Right cardiac atrium (tissue), 5 donors: Measurements from ENCODE around the gene KNG1. TPM values are rescaled to one million over a fixed set of nuclear protein-coding genes. Genes with fewer than 3 reads are reported as not detected.
"Not testable (repeated sequence)": the region's sequence is repeated elsewhere in the genome, so short reads cannot be mapped to it uniquely, and the experiment has no call there.

ENCODE experiments used
- ATAC-seq, 2 donors: fragments of 200-7000 bp; cut with Tn5 transposase; one replicate each; pipeline versions ENCODE4 v1.8.0 to v1.9.1; 2020; ENCODE audit warnings: moderate library complexity in 2 of 2, mild to moderate bottlenecking in 1 of 2
- DNase-seq, 3 donors: peaks; one replicate each; pipeline ENCODE4 v3.0.0-alpha.2; 2020
- H3K27ac ChIP-seq: one replicate; pipeline ENCODE4 v1.5.1; 2013; ENCODE audit warnings: mild to moderate bottlenecking, low read length, control low read depth, moderate library complexity
- H3K27me3 ChIP-seq: one replicate; pipeline ENCODE4 v1.6.1; 2013; ENCODE audit not compliant: control insufficient read depth, insufficient read depth
- H3K4me1 ChIP-seq: one replicate; pipeline ENCODE4 v1.6.1; 2013; ENCODE audit warnings: low read length; ENCODE audit not compliant: control insufficient read depth, insufficient read depth
- H3K4me3 ChIP-seq: one replicate; pipeline ENCODE4 v1.5.1; 2013; ENCODE audit warnings: low read length, control low read depth
- H3K9me3 ChIP-seq: one replicate; pipeline ENCODE4 v1.6.1; 2013; ENCODE audit warnings: low read length; ENCODE audit not compliant: control insufficient read depth
- WGBS: extraction: QIAGEN DNeasy Blood & Tissue Kit; methylation state at CpG from one replicate; pipeline ENCODE4 v1.1.7; 2013; 5-methylcytosine and 5-hydroxymethylcytosine counted together
- intact Hi-C, 4 donors: fragments of 100-400 bp; cut with DNase I; formaldehyde crosslinking; loops; one replicate each; pipeline versions ENCODE4 v1.11.0 to v1.14.0; 2022 to 2023
- polyA plus RNA-seq: library from polyadenylated mRNA; stranded (reverse); fragments of 200-250 nt; gene quantifications from one replicate; pipeline ENCODE4 v1.2.3, GENCODE V29; 2013
- total RNA-seq, 4 donors: library from RNA; stranded (reverse); fragmentation: NEBNext Ultra II Directional; extraction: Animal tissue kit (Norgen Biotek cat#: 25700); gene quantifications; one replicate each; pipeline ENCODE4 v1.2.1, GENCODE V29; 2021
- donor health status: healthy with polysubstance abuse.
- donor health status: DM: no; HTN: yes; CAD: no.
- donor health status: DM: no; HTN: no; CAD: no.
- donor health status: DM: no; HTN: yes; CAD: no; lungs with severe emphysema.
- donor health status: DM: yes; HTN: yes; CAD: no.

Gene KNG1
- total and polyA plus RNA-seq, 5 donors: 0.23 to 0.53 (median 0.43) TPM

- 76% methylated on average over 4 of the region's 4 CpGs for WGBS
- H3K27ac ChIP-seq, DNase-seq, H3K27me3 ChIP-seq, H3K9me3 ChIP-seq, intact Hi-C loops, H3K4me3 ChIP-seq, ATAC-seq, H3K4me1 ChIP-seq: not testable (repeated sequence)
Observed at GRCh38 chr3:186710694-186711093, 6.5 kb upstream of the KNG1 start.

DNA sequence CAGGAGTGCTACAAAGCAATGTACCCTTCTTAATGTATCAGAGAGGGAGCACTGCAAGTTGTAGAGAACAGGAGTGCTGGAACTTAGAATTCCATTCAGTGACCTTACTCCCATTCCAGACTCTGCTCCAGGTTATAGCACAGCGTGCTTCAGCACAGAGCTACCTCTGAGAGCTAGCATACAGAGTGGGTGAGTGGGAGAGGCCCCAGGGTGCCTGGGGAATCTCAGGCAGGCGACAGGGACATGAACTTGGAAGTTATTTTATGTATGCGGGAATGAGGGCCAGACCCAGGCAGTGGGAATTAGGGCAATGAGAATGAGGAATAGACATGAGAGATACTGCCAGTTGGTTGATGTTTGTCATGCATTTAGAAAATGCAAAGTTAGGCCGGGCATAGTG is 3.7 kb upstream of the KNG1 start:
- H3K4me1 ChIP-seq: no peaks in the 10 kb centered on the region
- no peaks in the 10 kb centered on the region for H3K27me3 ChIP-seq
- intact Hi-C loops: no loop called here
- no peak overlapping the region for H3K4me3 ChIP-seq
- no peaks in the 10 kb centered on the region for H3K9me3 ChIP-seq
- H3K27ac ChIP-seq: no peak overlapping the region
- ATAC-seq (peak in 1 of 2 donors; percentile 26), DNase-seq (no peak)
- WGBS: 58% methylated on average over 4 of the region's 4 CpGs

DNA sequence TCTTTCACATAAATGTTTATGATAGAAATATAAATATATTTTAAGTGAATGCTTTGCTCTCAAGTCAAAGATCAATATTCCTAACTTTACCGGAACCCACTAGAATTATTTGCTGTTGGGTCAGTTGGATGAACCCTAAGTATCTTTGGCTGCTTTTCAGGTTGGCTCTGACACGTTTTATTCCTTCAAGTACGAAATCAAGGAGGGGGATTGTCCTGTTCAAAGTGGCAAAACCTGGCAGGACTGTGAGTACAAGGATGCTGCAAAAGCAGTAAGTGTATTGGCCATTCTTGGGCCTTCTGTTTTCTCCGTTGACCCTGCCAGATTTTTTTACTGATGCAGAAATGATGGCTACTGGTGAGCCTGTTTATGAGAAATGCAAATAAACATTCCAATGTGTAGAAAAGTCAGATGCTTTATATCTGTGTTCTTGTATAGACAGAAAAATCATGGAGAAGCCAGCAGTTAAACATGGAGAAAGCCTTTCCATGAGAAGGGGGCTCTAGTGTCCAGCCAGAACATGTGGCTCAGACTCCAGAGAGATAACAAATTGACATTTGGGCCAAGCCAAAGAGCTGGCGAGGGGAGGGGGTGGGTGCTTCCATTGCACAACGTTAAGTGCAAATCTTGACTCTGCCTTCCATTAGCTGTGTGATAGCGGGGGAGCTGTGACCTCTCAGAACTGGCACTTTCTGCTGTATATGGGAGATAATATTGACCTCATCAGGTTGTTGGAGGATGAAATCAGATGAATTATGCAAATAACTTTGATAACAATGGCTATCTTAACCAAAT is 3.0 kb downstream of the KNG1 start:
- no peak for DNase-seq
- no peak overlapping the region for H3K27ac ChIP-seq
- H3K9me3 ChIP-seq: no peaks in the 10 kb centered on the region
- H3K4me3 ChIP-seq: no peak overlapping the region
- H3K4me1 ChIP-seq: no peaks in the 10 kb centered on the region
- WGBS: 32% methylated on average over 7 of the region's 7 CpGs
- peak; percentile 38 to 61 for ATAC-seq
- intact Hi-C loops: no loop called here
- H3K27me3 ChIP-seq: no peaks in the 10 kb centered on the region

DNA sequence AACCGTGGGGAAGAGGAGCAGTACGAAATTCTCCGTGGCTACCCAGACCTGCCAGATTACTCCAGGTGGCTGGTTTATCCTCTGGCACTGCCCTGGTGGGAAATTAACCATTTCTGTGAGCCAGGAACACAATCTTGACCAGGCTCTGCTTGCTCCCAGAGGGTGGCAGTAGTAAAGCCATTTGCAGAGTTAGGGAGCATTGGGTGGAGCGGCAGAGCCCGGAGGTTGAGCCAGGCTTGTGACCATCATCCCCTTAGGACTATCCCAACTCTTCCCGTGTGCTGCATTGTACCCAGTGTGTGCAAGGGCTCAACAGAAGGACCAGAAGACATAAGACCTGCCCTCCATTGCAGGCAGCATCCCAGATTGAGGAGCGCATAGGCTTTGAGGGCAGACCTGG is 5.3 kb downstream of the KNG1 start:
- H3K27me3 ChIP-seq: no peaks in the 10 kb centered on the region
- H3K4me1 ChIP-seq: no peaks in the 10 kb centered on the region
- intact Hi-C loops: no loop called here
- DNase-seq (no peak), ATAC-seq (peak; percentile 29 to 59)
- H3K4me3 ChIP-seq: no peak overlapping the region
- H3K9me3 ChIP-seq: no peaks in the 10 kb centered on the region
- 50% methylated on average over 7 of the region's 7 CpGs for WGBS
- H3K27ac ChIP-seq: no peak overlapping the region

- DNase-seq (no peak), ATAC-seq (no peak)
- no peak overlapping the region for H3K27ac ChIP-seq
- 86% methylated on average over 12 of the region's 12 CpGs for whole genome bisulfite sequencing
- no peaks in the 10 kb centered on the region for H3K4me1 ChIP-seq
- no peaks in the 10 kb centered on the region for H3K27me3 ChIP-seq
- H3K4me3 ChIP-seq: no peak overlapping the region
- intact Hi-C loops: no loop called here
- H3K9me3 ChIP-seq: no peaks in the 10 kb centered on the region
Observed at GRCh38 chr3:186724911-186725310, 7.8 kb downstream of the KNG1 start.

DNA sequence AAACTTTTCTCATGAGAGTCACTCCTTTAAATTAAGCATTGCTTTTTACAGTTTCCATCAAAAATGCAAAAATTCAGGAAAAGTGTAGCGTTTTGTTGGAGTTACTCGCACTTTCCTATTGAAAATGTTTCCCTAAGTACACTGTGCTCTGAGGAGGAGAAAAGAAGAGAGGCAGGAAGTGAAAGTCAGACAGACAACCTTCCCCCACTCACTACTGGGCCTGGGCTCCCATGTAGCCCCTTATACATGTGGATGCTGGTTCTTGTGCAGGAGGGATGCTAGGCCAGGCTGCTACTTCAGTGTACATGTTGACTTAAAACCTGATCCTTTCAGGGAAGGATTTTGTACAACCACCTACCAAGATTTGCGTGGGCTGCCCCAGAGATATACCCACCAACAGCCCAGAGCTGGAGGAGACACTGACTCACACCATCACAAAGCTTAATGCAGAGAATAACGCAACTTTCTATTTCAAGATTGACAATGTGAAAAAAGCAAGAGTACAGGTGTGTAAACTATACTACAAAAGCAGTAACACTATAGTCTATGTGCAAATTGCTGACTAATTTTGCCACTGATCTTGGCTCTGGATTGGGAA is 15.1 kb downstream of the KNG1 start:
- Histone ChIP-seq H3K27ac (no peak overlapping the region), H3K27me3 (no peaks in the 10 kb centered on the region), H3K9me3 (no peaks in the 10 kb centered on the region), H3K4me3 (no peak overlapping the region), H3K4me1 (no peaks in the 10 kb centered on the region)
- intact Hi-C loops: no loop called here
- WGBS: 87% methylated on average over 4 of the region's 4 CpGs
- DNase-seq (no peak), ATAC-seq (no peak)

DNA sequence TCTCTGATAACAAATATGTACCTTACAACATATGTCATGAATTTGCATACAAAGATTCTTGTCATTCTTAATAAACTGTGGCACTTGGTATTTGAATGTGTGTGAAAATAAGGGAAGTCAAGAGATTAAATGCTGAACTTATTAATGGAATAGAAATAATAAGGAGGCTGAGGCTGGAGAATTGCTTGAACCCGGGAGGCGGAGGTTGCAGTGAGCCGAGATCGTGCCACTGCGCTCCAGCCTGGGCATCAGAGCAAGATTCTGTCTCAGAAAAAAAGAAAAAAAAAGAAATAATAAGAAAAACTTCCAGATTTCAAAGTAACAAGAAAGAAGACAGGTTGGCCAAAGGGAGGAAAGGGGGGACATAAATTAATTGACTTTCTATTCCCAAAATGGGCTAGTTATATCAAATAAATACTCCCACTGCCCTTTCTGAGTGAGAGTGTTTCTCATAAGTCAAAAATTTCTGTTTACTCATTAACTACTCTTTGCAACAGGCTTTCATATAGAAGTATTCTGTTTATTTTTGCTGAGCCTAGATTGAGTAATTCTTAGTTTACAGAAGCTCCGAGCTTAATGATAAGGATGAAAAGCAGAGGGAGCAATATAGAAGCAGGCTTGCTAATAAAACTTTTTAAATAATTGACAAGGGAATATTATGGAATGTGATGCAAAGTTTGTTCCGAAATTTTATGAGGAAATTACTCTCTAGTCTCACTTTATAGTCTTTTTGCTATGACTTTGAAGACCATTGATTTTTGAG is 25.6 kb downstream of the KNG1 start:
- 84% methylated on average over 7 of the region's 7 CpGs for WGBS
- Histone ChIP-seq H3K9me3 (no peaks in the 10 kb centered on the region), H3K27me3 (no peaks in the 10 kb centered on the region), H3K4me3 (no peak overlapping the region), H3K4me1 (peaks cover 2% of the 10 kb centered on the region), H3K27ac (no peak overlapping the region)
- intact Hi-C loops: no loop called here
- ATAC-seq: no peak
- no peak for DNase-seq

GRCh38 chr3:186743666-186744065 is 26.5 kb downstream of the KNG1 start:
- H3K4me3 ChIP-seq: no peak overlapping the region
- DNase-seq: no peak
- no peak for ATAC-seq
- no peaks in the 10 kb centered on the region for H3K27me3 ChIP-seq
- H3K4me1 ChIP-seq: peaks cover 2% of the 10 kb centered on the region
- WGBS: 76% methylated on average over 3 of the region's 3 CpGs
- H3K27ac ChIP-seq: no peak overlapping the region
- no peaks in the 10 kb centered on the region for H3K9me3 ChIP-seq
- intact Hi-C loops: no loop called here

DNA sequence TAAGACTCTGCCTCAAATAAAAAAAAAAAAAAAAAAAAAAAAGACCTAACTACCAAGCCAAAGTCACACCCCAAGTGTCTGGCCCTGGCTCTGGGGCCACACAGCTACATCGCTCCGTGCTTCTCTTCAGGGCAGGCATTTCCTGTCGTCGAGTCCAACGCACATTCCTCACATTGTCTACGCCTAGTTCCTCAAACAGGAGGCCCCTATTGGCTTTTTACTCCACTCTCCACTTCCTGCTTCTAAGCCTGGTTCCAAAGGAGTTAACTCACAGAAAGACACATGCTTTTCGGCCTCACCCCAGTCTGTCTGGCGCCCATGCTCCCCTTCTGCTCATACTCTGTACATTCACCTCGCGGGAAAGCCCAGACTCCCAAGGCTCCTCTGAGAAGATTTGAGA is 28.8 kb downstream of the KNG1 start:
- H3K4me1 ChIP-seq: peaks cover 2% of the 10 kb centered on the region
- H3K27ac ChIP-seq: no peak overlapping the region
- intact Hi-C loops: no loop called here

DNA sequence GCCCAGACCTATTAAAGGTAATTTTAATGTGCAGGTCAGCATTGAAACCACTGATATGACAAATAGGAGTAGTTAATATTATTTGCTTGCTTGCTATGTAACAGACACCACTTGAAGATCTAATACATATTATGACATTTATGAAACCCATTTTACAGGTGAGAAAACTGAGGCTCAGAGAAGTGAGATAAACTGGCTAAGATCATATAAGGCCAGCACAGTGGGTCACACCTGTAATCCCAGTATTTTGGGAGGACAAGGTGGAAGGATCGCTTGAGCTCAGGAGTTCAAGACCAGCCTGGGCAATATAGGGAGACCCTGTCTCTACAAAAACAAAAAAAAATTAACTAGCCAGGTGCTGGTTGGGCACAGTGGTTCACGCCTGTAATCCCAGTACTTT is 33.2 kb downstream of the KNG1 start:
- Histone ChIP-seq H3K27ac (no peak overlapping the region), H3K4me3 (no peak overlapping the region), H3K4me1 (peaks cover 2% of the 10 kb centered on the region), H3K27me3 (no peaks in the 10 kb centered on the region), H3K9me3 (no peaks in the 10 kb centered on the region)
- intact Hi-C loops: loop anchor here (5.0 to 10.0 kb wide), 3 partner anchors 133 to 138 kb away; partner anchors contain the start of gene AHSG (in 2 of the 4)
- DNase-seq (no peak), ATAC-seq (no peak)
- 94% methylated on average over 2 of the region's 2 CpGs for WGBS

More for the DNA sequence above, 28.8 kb downstream of the KNG1 start:
- DNase-seq (peak; percentile 55 to 78 (median 77)), ATAC-seq (peak; percentile 95 to 98)
- Histone ChIP-seq H3K9me3 (no peaks in the 10 kb centered on the region), H3K4me3 (no peak overlapping the region), H3K27me3 (no peaks in the 10 kb centered on the region)
- 5% methylated on average over 10 of the region's 10 CpGs for WGBS

- H3K27ac ChIP-seq: peak overlapping the region; percentile 17
- no peaks in the 10 kb centered on the region for H3K9me3 ChIP-seq
- intact Hi-C loops: loop anchor here (5.0 to 10.0 kb wide), 3 partner anchors 134 to 139 kb away; partner anchors contain the start of gene AHSG (in 2 of the 4)
- ATAC-seq: no peak
- no peak for DNase-seq
- 53% methylated on average over 3 of the region's 3 CpGs for WGBS
- H3K27me3 ChIP-seq: no peaks in the 10 kb centered on the region
- no peaks in the 10 kb centered on the region for H3K4me1 ChIP-seq
- H3K4me3 ChIP-seq: no peak overlapping the region
Observed at GRCh38 chr3:186751480-186751879, 34.3 kb downstream of the KNG1 start.
